HG03108 (cell line): ENCODE data around the gene OCLN.
"Not testable (repeated sequence)": the region's sequence is repeated elsewhere in the genome, so short reads cannot be mapped to it uniquely, and the experiment has no call there.

Source experiments
- ATAC-seq: cut with Tn5 transposase; IDR thresholded peaks from one replicate; pipeline ENCODE4 v1.9.1; 2021; ENCODE audit warnings: moderate library complexity; ENCODE audit not compliant: unreplicated experiment

The OCLN gene

DNA sequence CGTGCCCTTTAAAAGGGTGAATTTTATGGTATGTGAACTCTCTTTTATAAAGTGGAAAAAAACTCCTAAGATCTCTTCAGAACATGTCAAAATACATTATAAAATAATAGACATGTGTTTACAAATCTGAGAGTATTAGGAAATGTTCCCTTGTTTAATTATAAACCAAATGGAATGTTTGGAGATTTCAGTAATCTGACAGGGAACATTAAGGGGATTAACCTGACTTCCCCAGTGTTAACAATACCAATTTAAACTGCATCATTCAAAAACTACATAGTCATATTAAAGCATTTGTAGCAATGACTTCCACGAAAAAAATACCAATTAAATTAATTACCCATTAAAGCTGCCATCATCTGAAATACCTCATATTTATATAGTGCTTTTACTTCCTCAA lies 1.6 kb upstream of the OCLN start:
- ATAC-seq = no peak

DNA sequence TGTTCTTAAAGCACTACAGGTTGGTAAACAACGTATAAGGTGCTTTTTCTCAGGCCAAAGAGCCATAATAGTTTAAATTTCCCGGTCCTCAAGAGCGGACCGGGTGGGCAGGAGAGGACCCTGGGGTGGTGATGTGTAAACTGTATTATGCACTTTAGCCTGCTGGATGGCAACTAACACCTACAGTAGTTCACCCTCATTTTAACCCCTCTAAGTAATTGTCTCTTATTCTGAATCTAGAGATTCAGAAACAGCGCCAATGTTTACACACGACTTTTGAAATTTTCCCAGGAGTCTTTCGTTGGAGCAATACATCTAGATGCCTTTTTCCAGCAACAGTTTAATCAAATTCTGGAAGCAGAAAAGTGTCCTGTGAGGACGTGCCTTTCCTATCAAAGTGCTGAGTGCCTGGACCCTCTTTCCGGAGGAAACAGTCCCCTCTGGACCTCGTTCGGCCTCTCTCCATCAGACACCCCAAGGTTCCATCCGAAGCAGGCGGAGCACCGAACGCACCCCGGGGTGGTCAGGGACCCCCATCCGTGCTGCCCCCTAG lies 676 bp upstream of the OCLN start:
- no peak for ATAC-seq

DNA sequence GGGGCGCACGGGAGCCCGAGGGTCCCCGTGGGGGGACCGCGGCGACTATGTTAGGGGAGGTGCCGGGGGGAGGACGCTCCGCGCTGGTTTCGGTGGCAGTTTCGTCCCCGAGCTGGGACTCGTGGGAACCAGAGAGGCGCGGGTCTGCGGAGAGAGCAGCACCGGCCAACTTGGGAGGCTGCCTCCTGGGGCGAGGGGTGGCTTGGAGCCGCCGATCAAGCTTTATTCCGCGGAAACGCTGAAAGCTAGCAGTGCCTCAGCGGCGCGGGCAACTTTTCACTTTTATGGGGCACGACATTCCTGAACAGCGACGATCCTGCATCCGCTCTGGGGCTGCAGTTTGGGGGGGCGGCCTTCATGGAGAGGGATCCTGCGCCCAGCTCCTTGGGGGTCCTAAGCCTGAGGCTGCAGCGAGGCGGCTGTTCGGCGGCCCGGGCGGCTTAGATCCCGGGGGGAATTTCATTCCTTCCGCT lies 369 bp downstream of the OCLN start:
- no peak for ATAC-seq

DNA sequence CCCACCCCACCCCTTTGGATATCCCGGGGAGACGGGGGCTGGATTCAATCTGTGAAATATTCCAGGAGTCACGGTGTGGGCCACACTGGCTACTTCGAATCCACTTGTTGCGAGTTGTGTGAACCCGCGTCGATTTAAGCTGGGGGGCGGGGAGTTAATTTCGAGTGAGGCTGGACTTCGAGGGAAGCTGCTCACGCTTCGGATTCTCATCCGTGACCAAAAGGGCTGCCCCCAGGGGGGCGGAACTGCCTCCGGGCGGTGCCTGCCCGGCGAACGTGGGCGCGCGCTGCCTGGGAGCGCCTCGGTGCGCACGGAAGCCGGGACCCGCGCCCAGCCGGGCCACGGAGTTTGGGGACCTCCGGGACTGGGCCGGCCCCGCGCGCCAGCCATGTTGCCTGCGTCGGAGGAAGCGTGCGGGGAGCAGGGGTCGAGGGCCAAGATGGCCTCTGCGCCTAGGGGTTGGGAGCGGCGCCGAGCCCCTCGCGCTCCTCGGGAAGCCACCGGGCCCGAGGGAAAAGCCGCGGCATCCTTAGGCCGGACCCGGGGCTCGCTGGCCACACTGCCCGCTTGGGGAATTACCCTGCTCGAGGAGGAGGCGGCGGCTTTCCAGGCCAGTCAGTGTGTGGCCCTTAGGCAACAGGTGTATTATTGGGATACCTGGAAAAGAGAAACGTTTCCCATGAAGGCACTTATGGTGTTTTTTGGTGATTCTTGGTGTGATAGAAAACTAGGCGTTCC lies 975 bp downstream of the OCLN start:
- ATAC-seq = no peak

DNA sequence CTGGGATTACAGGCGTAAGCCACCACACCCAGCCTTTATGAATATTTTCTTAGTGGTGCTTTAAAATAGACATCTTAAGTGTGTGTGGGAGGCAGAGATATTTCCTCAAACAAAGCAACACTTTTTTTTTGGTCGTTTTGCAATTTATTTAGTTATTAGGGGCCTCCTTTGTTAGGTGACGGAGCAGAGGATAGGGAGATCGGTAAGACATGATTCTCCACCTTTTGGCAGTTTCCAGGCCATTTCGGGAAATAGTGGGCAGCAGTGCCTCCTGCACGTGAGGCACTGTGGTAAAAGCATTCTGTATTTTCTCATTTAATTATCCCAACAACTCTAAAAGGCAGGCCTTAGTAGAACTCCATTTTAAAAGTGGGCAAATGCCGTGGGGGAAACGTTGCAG lies 1.9 kb downstream of the OCLN start:
- ATAC-seq = no peak

DNA sequence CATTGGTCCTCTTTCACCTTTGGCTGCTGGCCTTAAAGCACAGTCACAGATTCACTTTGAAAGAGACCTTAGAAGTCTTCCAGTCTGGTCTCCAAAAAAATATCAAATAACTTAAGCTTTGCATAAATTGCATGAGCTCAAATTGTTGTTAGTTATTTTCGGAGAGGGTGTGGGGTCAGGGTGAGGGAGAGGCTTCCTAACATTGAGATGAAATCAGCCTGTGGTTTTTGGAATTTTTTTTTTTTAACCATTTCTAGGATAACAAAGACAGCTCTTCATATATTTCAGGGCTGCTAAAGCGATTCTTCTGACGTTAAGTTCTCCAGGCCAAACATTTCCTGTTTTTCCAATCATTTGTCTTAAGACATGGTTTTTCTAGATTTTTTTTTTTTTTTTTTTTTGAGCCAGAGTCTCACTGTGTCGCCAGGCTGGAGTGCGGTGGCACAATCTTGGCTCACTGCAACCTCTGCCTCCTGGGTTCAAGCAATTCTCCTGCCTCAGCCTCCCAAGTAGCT lies 4.5 kb downstream of the OCLN start:
- ATAC-seq = no peak

DNA sequence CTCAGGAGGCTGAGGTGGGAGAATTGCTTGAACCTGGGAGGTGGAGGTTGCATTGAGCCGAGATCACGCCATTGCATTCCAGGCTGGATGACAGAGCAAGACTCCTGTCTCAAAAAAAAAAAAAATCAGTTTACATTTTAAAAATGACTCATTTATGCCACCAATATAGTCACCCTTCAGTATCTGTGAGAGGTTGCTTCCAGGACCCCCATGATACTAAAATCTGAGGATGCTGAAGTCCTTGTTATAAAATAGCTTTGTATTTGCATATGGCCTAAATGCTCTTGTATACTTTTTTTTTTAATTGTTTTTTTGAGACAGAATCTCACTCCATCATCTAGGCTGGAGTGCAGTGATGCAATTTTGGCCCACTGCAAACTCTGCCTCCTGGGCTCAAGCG lies 5.8 kb downstream of the OCLN start:
- no peak for ATAC-seq

DNA sequence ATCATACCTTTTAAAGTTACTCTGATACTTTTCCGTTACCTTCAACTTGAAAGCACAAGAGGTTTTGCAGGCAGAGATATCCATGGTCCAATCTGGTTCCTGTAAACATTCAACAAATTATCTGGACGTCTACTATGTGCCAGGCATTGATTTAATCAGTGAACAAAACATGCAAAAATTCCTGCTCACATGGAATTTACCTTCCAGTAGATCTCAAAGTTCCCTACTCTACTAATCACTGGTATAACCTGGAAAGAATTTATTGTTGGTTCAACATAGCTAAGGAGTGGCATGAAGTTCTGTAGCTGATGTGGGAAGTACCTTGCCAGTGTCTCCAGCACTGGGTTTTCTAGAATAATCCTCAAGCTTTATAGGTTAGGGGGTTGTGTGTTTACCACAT lies 9.8 kb downstream of the OCLN start:
- no peak for ATAC-seq

DNA sequence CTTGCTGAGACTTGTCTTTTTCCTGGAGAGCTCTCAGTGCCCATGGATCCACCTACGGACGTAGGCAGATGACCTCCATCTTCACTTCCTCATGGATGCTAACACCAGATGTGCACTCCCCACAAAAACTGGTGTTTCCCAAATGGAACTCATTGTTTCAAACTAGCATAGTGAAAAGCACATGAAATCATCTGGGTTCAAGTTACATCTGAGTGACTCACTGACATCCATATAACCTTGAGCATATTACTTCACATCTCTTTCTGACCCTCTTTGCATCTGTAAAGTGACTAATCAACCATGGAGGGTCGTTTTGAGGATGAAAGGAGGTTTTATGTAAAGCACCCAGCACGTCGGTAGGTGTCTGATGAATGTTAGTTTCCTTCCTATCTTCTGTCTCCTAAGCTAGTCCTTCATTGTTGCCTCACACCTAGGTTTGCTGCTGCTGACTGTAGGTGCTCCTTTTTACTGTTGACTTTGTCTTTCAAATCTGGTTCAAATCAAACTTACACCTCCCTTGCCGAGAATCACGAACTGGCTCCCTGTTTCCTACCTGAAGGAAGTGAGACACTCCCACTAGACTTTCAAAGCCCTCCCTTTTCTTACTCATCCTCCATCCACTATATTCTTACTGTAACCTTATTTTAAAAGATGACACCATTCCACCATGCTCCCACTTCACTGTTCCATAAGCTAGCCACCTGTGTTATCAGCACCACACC lies 10.3 kb downstream of the OCLN start:
- no peak for ATAC-seq

DNA sequence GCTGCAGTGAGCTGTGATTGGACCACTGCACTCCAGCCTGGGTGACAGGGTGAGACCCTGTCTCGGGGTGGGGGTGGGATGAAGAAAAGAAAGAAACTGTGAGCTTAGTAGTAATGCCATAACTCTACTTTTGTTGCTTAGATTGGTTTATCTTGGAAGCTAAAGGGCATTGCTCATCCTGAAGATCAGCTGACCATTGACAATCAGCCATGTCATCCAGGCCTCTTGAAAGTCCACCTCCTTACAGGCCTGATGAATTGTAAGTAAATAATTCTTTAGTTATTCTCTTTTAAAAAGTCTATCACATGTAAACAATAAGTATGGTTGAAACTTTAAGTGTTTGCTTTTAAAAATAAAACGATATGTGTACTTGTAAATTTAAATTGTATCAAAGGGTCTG lies 11.4 kb downstream of the OCLN start:
- ATAC-seq = no peak

DNA sequence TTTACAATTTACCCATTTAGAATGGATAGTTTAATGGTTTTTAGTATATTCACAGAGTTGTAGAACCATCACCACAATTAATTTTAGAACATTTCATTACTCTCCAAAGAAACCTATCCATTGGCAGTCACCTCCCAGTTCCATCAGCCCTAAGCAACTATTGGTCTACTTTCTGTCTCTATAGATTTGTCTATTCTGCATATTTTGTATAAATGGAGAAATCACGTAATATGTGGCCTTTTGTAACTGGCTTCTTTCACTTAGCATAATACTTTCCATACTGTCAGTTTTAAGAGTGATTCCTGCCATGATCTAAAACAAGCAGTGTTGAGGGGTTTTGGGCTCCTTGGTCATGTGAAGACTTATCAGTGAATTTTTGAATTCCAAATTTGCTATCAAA lies 12.7 kb downstream of the OCLN start:
- ATAC-seq = no peak

DNA sequence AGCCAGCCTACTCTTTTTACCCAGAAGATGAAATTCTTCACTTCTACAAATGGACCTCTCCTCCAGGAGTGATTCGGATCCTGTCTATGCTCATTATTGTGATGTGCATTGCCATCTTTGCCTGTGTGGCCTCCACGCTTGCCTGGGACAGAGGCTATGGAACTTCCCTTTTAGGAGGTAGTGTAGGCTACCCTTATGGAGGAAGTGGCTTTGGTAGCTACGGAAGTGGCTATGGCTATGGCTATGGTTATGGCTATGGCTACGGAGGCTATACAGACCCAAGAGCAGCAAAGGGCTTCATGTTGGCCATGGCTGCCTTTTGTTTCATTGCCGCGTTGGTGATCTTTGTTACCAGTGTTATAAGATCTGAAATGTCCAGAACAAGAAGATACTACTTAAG lies 16.6 kb downstream of the OCLN start:
- ATAC-seq = no peak

DNA sequence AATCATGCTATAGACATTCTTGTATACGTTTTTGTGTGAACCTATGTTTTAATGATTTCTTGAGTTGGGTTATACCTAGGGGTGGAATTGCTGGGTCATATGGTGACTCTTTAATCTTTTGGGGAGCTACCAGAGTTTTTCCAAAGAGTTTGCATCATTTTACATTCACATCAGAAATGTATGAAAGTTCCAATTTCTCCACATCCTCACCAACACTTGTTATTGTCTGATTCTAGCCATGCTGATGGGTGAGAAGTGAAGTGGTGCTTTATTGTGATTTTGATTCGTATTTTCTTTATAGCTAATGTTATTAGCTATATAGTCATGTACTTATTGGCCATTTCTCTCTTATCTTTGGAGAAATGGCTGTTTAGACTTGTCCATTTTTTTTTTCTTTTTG lies 18.1 kb downstream of the OCLN start:
- ATAC-seq = no peak

DNA sequence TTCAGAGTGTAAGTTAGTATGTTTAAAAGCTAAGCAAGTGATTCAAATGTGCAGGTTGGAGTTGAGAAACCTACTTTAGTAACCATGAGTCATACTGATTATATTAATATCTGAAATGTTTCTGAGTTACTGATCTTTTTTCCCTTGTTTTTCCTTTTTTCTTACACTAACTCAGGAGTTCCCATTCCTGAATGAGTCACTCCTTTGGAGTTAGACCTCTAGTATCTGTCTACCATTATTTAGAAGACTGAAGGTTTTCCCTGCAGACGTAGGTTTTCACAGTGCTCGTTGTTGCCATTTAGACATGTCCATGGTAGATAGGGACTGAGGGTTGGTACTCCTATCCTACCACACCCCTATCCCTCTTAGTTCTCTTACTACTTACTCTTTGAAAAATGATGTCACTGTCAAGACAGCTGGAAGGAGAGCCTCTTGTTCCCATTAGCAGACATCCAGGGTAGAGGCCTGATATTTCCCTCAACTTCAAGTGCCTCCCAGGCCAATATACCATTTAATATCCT lies 20.2 kb downstream of the OCLN start:
- ATAC-seq = no peak

DNA sequence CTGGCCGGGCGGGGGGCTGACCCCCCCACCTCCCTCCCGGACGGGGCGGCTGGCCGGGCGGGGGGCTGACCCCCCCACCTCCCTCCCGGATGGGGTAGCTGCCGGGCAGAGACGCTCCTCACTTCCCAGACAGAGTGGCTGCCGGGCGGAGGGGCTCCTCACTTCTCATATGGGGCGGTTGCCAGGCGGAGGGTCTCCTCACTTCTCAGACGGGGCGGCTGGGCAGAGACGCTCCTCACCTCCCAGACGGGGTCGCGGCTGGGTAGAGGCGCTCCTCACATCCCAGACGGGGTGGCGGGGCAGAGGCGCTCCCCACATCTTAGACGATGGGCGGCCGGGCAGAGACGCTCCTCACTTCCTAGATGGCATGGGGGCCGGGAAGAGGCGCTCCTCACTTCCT lies 23.0 kb downstream of the OCLN start:
- not testable (repeated sequence) for ATAC-seq

DNA sequence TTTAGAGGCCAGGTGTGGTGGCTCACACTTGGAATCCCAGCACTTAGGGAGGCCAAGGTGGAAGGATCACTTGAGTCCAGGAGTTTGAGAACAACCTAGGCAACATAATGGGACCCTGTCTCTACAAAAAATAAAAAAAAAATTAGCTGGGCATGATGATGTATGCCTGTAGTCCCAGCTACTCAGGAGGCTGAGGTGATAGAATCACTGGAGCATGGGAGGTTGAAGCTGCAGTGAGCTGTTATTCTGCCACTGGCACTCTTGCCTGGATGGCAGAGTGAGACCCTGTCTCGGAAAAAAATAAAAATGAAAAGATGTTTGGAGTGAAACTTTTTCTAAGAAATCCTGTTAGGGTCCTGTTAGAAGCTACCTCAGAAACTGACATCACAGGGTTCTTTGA lies 24.2 kb downstream of the OCLN start:
- no peak for ATAC-seq

DNA sequence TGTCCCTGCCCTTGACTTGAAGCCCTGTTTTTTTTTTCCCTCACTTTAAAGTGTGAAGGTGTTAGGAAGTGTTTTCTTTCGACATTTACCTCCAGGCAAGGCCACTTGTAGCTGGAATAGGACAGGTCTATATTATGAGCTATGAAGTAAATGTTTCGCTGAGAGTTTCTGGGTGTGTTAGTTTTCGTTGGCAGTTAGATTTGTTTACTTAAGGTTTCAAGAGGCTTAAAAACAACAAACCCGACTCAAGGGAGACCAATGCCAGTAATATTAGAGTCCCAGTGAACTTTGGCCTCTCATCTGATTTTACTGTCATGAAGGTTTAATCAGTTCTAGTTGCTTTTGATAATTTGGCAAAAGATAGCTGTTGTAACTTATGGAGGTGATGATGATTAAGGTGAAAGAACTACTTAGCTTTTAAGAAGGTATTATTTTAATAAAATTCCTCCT lies 25.2 kb downstream of the OCLN start:
- ATAC-seq = no peak

DNA sequence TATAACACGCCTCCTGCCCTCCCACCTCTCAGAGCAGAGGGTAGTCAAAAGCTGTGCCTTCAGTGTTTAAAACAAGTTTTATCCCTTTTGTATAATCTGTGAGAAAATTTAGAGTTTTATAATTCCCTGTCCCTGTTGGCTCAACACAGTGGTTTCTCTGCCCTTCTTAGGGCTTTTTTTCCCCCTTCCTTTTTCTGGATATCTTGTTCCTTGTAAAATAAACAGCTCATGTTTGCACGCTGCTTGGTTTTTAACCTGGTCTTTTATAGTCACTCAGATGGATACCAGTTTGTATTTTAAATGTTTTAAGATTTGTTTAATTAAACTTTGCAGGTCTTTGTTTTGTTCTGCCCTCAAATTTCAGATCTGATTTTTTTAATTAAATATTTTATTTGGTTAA lies 26.7 kb downstream of the OCLN start:
- no peak for ATAC-seq

DNA sequence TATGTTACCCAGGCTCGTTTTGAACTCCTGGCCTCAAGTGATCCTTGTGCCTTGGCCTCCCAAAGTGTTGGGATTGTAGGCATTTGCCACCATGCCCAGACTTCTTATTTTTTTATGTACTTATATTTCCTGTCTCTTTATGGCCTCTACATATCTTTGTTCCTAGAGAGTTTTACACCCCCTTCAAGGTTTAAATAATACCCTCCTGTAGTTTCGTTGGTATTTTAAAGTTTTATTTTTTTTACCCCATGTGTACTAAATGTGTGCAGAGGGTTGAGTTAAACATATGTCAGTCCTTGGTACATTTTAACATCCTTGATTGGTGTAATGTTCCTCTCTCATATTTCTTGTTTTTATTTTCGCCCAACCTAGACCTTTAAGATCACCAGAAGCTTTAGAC lies 29.4 kb downstream of the OCLN start:
- no peak for ATAC-seq

DNA sequence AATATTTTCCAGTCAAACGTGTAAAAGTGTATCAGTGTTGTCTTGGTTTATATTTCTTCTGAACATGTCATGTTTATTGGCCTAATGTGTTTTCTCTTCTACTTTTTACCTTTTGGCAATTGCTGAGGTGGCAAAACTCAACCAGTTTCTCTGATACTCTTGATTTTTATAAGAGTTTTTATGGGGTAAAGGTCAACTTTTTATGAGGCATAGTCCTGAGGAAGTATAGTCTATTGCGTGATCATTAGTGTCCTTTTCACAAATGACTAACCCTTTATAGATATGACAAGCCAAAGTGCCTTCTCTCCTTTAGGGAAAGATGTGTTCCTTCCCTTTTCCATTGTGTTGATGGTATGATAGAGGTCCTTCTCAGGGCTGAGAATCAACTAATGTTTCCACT lies 32.9 kb downstream of the OCLN start:
- no peak for ATAC-seq

DNA sequence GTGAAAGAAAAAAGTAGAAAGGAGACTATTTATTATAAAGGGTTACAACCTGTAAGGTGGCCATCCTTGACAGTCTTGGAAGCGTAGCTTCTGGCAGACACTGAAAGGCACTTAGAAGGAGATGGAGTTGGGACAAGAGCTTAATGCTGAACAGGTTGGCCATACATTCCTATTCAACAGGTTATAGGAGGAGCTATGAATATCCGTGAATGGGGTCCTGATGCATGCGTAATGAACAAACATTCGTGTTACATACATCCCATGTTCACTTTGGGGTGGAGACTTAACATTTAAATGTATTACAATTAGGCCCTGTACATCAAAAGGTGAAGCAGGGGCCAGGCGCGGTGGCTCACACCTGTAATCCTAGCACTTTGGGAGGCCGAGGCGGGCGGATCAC lies 34.1 kb downstream of the OCLN start:
- no peak for ATAC-seq
